Naive thymus-derived CD4-positive, alpha-beta T cell (primary cell): ENCODE measurements around the gene GDPD4. TPM values are rescaled to one million over a fixed set of nuclear protein-coding genes. Genes with fewer than 3 reads are reported as not detected.

Source experiments
- ATAC-seq: fragments of 150-1000 bp; cut with Tn5 transposase; 2 replicates; pipeline ENCODE4 v1.10.0; 2021; ENCODE audit warnings: mild to moderate bottlenecking, moderate library complexity
- CTCF ChIA-PET: fragments of 350-600 bp; sonication (Branson Sonifier 250); formaldehyde crosslinking; loops from one replicate; lab custom pipeline; 2021; ENCODE audit warnings: antibody characterized with exemption; lab: Charles Lee
- POLR2A ChIA-PET: fragments of 350-600 bp; sonication (Branson Sonifier 250); formaldehyde crosslinking; loops from one replicate; lab custom pipeline; 2021; ENCODE audit warnings: antibody characterized with exemption, inconsistent platforms; lab: Charles Lee
- DNase-seq, 9 donors: peaks; one replicate each; pipeline versions ENCODE4 v3.0.0 to v3.0.0-alpha.2; 2020 to 2022; ENCODE audit warnings: mixed read lengths in 1 of 9
- H3K27ac ChIP-seq: one replicate; pipeline ENCODE4 v1.7.0; 2013; ENCODE audit warnings: mild to moderate bottlenecking, low read depth, low read length, moderate library complexity
- H3K27me3 ChIP-seq, 2 donors: one replicate each; pipeline ENCODE4 v1.7.0; 2013; ENCODE audit warnings: low read length in 2 of 2, mild to moderate bottlenecking in 2 of 2, moderate library complexity in 2 of 2; ENCODE audit not compliant: control insufficient read depth in 2 of 2, insufficient read depth in 2 of 2
- H3K36me3 ChIP-seq, 3 experiments: 1 replicate in 2 of 3; 2 replicates in 1 of 3; pipeline ENCODE4 v1.7.0; 2013; ENCODE audit warnings: low read length in 3 of 3, mild to moderate bottlenecking in 3 of 3, moderate library complexity in 1 of 3; ENCODE audit not compliant: insufficient read depth in 3 of 3, control insufficient read depth in 2 of 3
- H3K4me1 ChIP-seq, 2 donors: one replicate each; pipeline ENCODE4 v1.7.0; 2013; ENCODE audit warnings: low read length in 2 of 2, mild to moderate bottlenecking in 2 of 2, moderate library complexity in 1 of 2; ENCODE audit not compliant: control insufficient read depth in 2 of 2, insufficient read depth in 2 of 2
- H3K4me3 ChIP-seq: 2 replicates; pipeline ENCODE4 v1.7.0; 2013; ENCODE audit warnings: mild to moderate bottlenecking, low read length
- H3K9me3 ChIP-seq, 3 experiments: 1 replicate in 2 of 3; 2 replicates in 1 of 3; pipeline ENCODE4 v1.7.0; 2013; ENCODE audit warnings: low read length in 3 of 3; ENCODE audit not compliant: control insufficient read depth in 2 of 3
- H3K27ac Mint-ChIP-seq, 9 donors: one replicate each; pipeline ENCODE4 v1.8.0; 2020 to 2022; ENCODE audit warnings: mixed read lengths in 9 of 9, mild to moderate bottlenecking in 8 of 9, moderate library complexity in 5 of 9, inconsistent platforms in 2 of 9
- H3K27me3 Mint-ChIP-seq, 5 donors: one replicate each; pipeline ENCODE4 v1.8.0; 2021 to 2022; ENCODE audit warnings: mixed read lengths in 5 of 5, mild to moderate bottlenecking in 1 of 5
- H3K36me3 Mint-ChIP-seq, 5 donors: one replicate each; pipeline ENCODE4 v1.8.0; 2020 to 2022; ENCODE audit warnings: mixed read lengths in 5 of 5, mild to moderate bottlenecking in 3 of 5, inconsistent platforms in 1 of 5
- H3K4me1 Mint-ChIP-seq, 7 donors: one replicate each; pipeline ENCODE4 v1.8.0; 2020 to 2022; ENCODE audit warnings: mixed read lengths in 7 of 7, mild to moderate bottlenecking in 3 of 7, inconsistent platforms in 1 of 7
- H3K4me3 Mint-ChIP-seq, 10 donors: one replicate each; pipeline ENCODE4 v1.8.0; 2020 to 2022; ENCODE audit warnings: mild to moderate bottlenecking in 10 of 10, mixed read lengths in 10 of 10, moderate library complexity in 6 of 10, inconsistent platforms in 2 of 10
- H3K9me3 Mint-ChIP-seq, 11 donors: one replicate each; pipeline ENCODE4 v1.8.0; 2020 to 2022; ENCODE audit warnings: mixed read lengths in 11 of 11, mild to moderate bottlenecking in 4 of 11, inconsistent platforms in 1 of 11, moderate library complexity in 1 of 11
- intact Hi-C, 2 donors: fragments of 100-400 bp; cut with micrococcal nuclease; formaldehyde crosslinking; loops; one replicate each; pipeline ENCODE4 v1.15.1; 2023
- polyA plus RNA-seq, 2 donors: library from polyadenylated mRNA; unstranded; fragments of 300-500 nt; fragmentation: Illumina TruSeq; gene quantifications; one replicate each; pipeline ENCODE4 v1.2.3, GENCODE V29; 2021
- total RNA-seq, 6 experiments: library from RNA in 5 of 6; stranded (reverse) in 5 of 6; gene quantifications; 1 replicate in 5 of 6; 2 replicates in 1 of 6; pipeline ENCODE4 v1.2.3 and lab custom pipeline; 2021 to 2026

The GDPD4 gene
- total and polyA plus RNA-seq, 7 experiments from 2014 or later = not detected

DNA sequence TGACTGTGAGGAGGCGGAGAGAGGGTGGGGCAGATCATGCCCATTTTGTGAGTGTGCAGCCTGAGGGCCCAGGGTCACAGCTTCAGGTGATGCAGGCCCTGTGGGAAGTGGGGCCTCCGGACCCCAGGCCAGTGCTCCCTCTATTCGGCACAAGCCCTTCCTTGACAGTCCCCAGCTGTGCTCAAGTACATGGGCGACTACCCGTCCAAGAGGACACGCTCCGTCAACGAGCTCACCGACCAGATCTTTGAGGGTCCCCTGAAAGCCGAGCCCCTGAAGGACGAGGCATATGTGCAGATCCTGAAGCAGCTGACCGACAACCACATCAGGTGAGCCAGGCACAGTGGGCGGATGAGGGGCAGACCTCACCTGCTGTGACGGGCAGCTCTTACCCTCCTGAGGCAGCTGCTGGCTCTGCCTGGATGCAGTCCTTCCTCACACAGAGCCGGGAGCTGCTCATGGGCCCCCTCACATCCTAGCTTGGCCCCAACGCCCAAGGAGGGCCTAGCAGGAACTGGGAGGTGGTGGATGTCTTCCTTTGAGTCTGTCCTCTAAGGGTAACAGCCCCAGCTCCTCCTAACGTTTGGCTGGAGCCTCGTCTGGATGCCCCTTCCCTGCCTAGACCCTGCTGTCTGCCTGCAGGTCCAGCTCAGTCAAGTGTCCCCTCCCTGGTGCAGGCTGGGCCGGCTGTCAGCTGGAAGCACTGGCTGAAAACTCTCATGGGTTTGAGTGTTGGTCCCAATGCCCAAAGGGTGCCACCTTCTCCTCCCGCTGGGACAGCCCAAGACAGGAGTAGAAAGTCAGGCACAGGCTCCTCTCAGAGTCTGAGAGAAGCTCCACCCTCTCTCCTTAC, 97.4 kb downstream of the GDPD4 start:
- Histone ChIP-seq H3K4me3 (no peak overlapping the region), H3K27me3 (no peaks in the 10 kb centered on the region), H3K4me1 (no peaks in the 10 kb centered on the region), H3K36me3 (no peaks in the 10 kb centered on the region), H3K9me3 (no peaks in the 10 kb centered on the region), H3K27ac (no peak overlapping the region)
- intact Hi-C loops = no loop called here
- Mint-ChIP-seq H3K4me1 (peaks cover 0 to 5% (median 0%) of the 10 kb centered on the region in 7 donors), H3K9me3 (no peaks in the 10 kb centered on the region), H3K27ac (no peak overlapping the region), H3K27me3 (no peaks in the 10 kb centered on the region), H3K36me3 (no peaks in the 10 kb centered on the region), H3K4me3 (no peak overlapping the region)
- ATAC-seq (no peak), DNase-seq (no peak)
- CTCF ChIA-PET = interaction anchor here (1.5 kb wide), 1 partner anchor 16 kb away, joined by 3 read pairs; no protein-coding TSS in a partner anchor
- POLR2A ChIA-PET = no interaction called here

DNA sequence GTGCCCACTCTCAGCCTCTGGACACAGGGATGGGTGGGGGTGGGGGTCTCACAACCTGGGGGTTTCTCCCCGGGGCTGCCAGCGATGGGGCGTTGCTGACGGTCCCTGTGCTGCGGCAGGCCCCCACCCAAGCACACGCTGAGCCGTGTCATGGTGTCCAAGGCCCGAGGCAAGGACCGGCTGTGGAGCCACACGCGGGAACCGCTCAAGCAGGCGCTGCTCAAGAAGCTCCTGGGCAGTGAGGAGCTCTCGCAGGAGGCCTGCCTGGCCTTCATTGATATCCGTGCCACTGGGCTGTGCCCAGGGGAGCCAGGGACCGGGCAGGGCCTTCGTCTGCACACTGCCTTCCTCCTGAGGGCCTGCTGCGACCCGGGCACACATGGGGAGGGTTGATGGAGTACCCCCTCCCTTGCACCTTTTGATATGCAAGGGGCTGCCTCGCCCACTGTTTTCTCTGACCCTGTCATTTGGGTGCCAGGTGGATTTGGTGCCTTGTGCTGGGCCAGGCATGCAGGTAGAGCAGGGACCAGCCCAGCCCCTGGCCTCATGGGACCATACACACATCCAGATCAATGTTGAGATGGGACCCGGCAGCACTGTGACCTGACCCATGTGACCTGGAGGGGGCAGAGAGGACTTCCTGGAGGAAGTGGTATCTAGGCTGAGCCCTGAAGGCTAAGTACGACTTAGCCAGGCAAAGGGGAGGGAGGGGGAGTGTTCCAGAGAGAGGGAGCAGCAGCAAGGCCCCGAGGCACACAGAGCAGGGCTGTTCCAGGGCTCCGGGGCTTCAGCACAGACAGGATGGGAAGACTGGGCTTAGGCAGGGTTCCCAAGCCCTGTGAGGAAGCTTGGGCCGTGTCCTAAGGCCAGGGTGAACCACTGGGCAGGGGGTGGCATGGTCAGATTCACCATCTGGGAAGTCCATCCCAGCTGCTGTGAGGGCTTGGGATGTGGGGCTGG, 98.3 kb downstream of the GDPD4 start:
- DNase-seq = no peak
- Mint-ChIP-seq H3K4me3 (no peak overlapping the region), H3K9me3 (no peaks in the 10 kb centered on the region), H3K36me3 (no peaks in the 10 kb centered on the region), H3K27me3 (no peaks in the 10 kb centered on the region), H3K4me1 (peaks cover 0 to 5% (median 0%) of the 10 kb centered on the region in 7 donors), H3K27ac (no peak overlapping the region)
- H3K36me3 ChIP-seq = no peaks in the 10 kb centered on the region
- ChIA-PET POLR2A (no interaction called here), CTCF (interaction anchor here (0.6 to 1.5 kb wide), 2 partner anchors 16 to 45 kb away, joined by 3 read pairs; no protein-coding TSS in a partner anchor)
- H3K4me1 ChIP-seq = no peaks in the 10 kb centered on the region
- no peak for ATAC-seq
- H3K27me3 ChIP-seq = no peaks in the 10 kb centered on the region
- no peak overlapping the region for H3K4me3 ChIP-seq
- H3K9me3 ChIP-seq = no peaks in the 10 kb centered on the region
- intact Hi-C loops = no loop called here
- no peak overlapping the region for H3K27ac ChIP-seq

DNA sequence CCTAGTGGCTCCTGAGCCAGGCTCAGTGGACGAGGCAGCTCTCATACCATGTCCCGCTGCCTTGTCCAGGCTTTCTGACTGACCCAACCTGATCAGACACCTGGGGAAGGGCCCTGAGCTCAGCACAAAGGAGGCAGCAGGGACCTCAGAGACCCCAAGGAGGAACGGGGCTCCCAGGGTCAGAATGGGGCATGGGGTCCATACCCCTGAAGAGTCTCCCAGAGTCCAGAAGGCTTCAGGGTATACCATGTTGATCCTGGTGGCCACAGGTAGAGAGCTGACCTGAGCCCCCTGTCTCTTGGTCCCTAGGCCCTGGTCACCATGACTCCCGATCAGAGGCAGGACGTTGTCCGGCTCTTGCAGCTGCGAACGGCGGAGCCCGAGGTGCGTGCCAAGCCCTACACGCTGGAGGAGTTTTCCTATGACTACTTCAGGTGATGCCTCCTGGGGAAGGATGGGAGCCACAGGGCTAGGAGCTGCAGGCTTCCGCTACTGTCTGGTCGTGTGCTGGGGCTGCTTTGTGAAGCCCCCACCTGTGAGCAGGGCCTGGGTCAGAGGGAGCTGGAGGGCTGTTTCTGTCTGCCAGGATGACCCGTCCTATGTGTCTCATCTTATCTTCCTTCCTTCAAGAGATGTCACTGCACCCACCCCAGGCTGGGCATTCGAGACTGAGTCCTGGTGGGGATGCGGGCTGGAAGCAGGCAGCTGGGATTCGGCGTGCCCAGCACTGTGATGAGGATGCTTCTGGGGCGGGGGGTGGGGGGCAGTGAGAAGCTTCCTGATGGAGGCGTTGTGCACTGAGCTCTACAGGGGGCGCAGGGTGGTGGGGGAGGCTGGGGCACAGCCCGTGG, 99.3 kb downstream of the GDPD4 start:
- intact Hi-C loops = no loop called here
- Histone ChIP-seq H3K27me3 (no peaks in the 10 kb centered on the region), H3K4me1 (no peaks in the 10 kb centered on the region), H3K9me3 (no peaks in the 10 kb centered on the region), H3K36me3 (no peaks in the 10 kb centered on the region), H3K27ac (no peak overlapping the region), H3K4me3 (no peak overlapping the region)
- ChIA-PET POLR2A (no interaction called here), CTCF (no interaction called here)
- ATAC-seq (no peak), DNase-seq (peak in 1 of 9 donors; percentile 1)
- no peak overlapping the region for H3K27ac Mint-ChIP-seq
- no peaks in the 10 kb centered on the region for H3K9me3 Mint-ChIP-seq
- H3K36me3 Mint-ChIP-seq = no peaks in the 10 kb centered on the region
- no peaks in the 10 kb centered on the region for H3K27me3 Mint-ChIP-seq
- H3K4me3 Mint-ChIP-seq = no peak overlapping the region
- peaks cover 0 to 5% (median 0%) of the 10 kb centered on the region in 7 donors for H3K4me1 Mint-ChIP-seq

DNA sequence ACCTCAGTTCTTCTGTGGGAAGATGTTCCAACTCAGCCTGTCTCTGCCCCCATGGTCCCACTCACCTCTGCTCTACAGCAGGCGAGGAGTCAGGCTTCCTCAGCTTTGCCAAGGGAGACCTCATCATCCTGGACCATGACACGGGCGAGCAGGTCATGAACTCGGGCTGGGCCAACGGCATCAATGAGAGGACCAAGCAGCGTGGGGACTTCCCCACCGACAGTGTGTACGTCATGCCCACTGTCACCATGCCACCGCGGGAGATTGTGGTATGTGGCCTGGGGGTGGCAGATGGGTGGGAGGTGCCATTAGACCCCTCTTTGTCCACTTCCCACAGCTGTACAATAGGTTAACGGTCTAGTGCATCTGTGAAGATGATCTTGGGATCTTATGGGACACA, 100.1 kb downstream of the GDPD4 start:
- H3K4me1 Mint-ChIP-seq = peaks cover 0 to 5% (median 0%) of the 10 kb centered on the region in 7 donors
- no peak overlapping the region for H3K27ac Mint-ChIP-seq
- ATAC-seq = no peak
- no peaks in the 10 kb centered on the region for H3K36me3 ChIP-seq
- no peaks in the 10 kb centered on the region for H3K27me3 Mint-ChIP-seq
- no peaks in the 10 kb centered on the region for H3K36me3 Mint-ChIP-seq
- no peak overlapping the region for H3K4me3 Mint-ChIP-seq
- no peaks in the 10 kb centered on the region for H3K9me3 ChIP-seq
- CTCF ChIA-PET = no interaction called here
- no peaks in the 10 kb centered on the region for H3K27me3 ChIP-seq
- H3K9me3 Mint-ChIP-seq = no peaks in the 10 kb centered on the region
- H3K4me1 ChIP-seq = no peaks in the 10 kb centered on the region
- POLR2A ChIA-PET = no interaction called here
- DNase-seq = peak in 1 of 9 donors; percentile 3
- no peak overlapping the region for H3K27ac ChIP-seq
- H3K4me3 ChIP-seq = no peak overlapping the region
- intact Hi-C loops = no loop called here

DNA sequence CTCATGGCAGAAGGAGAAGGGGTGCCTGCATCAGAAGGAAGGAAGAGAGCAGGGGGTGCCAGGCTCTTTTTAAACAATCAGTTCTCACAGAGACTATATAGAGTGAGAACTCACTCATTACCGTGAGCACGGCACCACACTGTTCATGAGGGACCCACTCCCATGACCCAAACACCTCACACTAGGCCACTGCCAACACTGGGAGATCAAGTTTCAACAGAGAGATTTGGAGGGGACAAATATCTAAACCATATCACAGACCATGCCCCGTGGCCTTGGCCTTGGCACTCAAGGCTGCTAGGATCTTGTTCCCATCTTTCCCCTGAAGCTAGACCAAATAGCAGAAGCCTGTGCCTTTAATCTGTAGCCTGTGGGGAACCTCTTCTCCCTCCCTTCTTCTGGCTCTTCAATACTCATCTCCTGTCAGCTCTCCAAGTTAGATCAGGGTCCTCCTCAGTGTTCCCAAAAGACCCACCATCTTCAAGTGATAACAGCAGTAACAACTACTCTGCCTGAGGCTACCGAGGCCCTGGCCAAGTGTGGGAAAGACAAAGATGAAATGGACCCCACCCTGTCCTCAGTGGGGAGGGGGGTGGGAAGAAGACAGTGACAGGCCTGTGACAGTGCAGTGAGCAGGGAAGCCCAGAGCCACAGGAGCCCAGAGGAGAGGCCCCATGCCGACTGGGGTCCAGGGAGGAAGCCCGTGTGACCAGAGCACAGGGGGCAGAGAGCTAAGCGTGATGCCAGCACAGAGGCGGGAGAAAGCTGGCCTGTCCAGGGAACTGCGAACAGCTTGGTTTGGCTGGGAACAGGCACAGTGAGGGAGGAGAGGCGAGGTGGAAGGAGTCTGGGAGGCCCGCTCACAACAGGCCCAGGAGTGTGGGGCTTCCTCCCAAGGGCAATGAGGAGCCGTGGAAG, 100.9 kb downstream of the GDPD4 start:
- Histone ChIP-seq H3K36me3 (no peaks in the 10 kb centered on the region), H3K27me3 (no peaks in the 10 kb centered on the region), H3K27ac (no peak overlapping the region), H3K9me3 (no peaks in the 10 kb centered on the region), H3K4me3 (no peak overlapping the region), H3K4me1 (no peaks in the 10 kb centered on the region)
- ChIA-PET CTCF (no interaction called here), POLR2A (no interaction called here)
- Mint-ChIP-seq H3K4me3 (no peak overlapping the region), H3K36me3 (no peaks in the 10 kb centered on the region), H3K4me1 (peaks cover 0 to 5% (median 0%) of the 10 kb centered on the region in 7 donors), H3K9me3 (no peaks in the 10 kb centered on the region), H3K27me3 (no peaks in the 10 kb centered on the region), H3K27ac (peak overlapping the region in 1 of 9 donors; percentile 26)
- intact Hi-C loops = no loop called here
- DNase-seq (no peak), ATAC-seq (no peak)
